GM06990 (cell line): ENCODE measurements around the gene TMEM135.
"Not testable (repeated sequence)": the region's sequence is repeated elsewhere in the genome, so short reads cannot be mapped to it uniquely, and the experiment has no call there.

Experiments
- DNase-seq: peaks from one replicate; pipeline ENCODE4 v3.0.0-alpha.2; 2011; ENCODE audit not compliant: insufficient read length; ENCODE audit errors: extremely low read depth
- H3K27me3 ChIP-seq: replicated peaks from 2 replicates; pipeline ENCODE4 v1.6.0; 2011; ENCODE audit warnings: low read length; ENCODE audit not compliant: control insufficient read depth, insufficient read depth
- H3K36me3 ChIP-seq: 2 replicates; pipeline ENCODE4 v1.5.1; 2011; ENCODE audit warnings: low read length; ENCODE audit not compliant: control insufficient read depth, insufficient read depth
- H3K4me3 ChIP-seq: replicated peaks from 2 replicates; pipeline ENCODE4 v1.5.1; 2011; ENCODE audit warnings: low read depth, mild to moderate bottlenecking, control low read depth, low read length
- TF ChIP-seq, protein P1 (sequence below): IDR thresholded peaks from 2 replicates; pipeline ENCODE4 v1.5.1; 2011; ENCODE audit warnings: low read length, control low read depth, mild to moderate bottlenecking, inconsistent platforms; ENCODE audit not compliant: insufficient read depth, poor library complexity, severe bottlenecking

TMEM135 gene

DNA sequence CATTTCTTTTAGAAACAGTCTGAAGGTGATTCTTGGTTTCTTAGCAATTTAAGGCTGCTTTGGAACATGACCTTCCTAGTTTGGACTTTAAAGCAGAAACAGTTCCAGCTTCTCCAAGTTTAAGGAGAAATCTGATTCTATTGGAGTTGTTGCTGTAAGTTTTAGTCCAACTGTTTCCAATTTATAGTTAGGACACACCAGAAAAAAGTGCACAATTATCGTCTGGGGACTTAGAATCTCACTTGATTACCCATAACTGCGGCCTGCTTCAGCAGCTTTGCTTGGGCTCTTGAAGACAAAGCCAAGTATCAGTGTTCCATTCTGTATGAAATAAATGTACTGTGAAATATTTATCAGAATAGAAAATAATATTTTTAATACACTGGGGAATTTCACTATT is 246.6 kb downstream of the TMEM135 start:
- TF ChIP-seq, protein P1, sequence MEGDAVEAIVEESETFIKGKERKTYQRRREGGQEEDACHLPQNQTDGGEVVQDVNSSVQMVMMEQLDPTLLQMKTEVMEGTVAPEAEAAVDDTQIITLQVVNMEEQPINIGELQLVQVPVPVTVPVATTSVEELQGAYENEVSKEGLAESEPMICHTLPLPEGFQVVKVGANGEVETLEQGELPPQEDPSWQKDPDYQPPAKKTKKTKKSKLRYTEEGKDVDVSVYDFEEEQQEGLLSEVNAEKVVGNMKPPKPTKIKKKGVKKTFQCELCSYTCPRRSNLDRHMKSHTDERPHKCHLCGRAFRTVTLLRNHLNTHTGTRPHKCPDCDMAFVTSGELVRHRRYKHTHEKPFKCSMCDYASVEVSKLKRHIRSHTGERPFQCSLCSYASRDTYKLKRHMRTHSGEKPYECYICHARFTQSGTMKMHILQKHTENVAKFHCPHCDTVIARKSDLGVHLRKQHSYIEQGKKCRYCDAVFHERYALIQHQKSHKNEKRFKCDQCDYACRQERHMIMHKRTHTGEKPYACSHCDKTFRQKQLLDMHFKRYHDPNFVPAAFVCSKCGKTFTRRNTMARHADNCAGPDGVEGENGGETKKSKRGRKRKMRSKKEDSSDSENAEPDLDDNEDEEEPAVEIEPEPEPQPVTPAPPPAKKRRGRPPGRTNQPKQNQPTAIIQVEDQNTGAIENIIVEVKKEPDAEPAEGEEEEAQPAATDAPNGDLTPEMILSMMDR = no peak
- no peaks in the 10 kb centered on the region for H3K27me3 ChIP-seq
- no peak overlapping the region for H3K4me3 ChIP-seq

GRCh38 chr11:87285674-87286073 is 247.9 kb downstream of the TMEM135 start:
- H3K4me3 ChIP-seq, H3K36me3 ChIP-seq, DNase-seq, H3K27me3 ChIP-seq: not testable (repeated sequence)

More for the DNA sequence above, 246.6 kb downstream of the TMEM135 start:
- H3K36me3 ChIP-seq = no peaks in the 10 kb centered on the region
- DNase-seq = no peak

GRCh38 chr11:87286338-87286737 is 248.6 kb downstream of the TMEM135 start:
- no peak for DNase-seq
- TF ChIP-seq, protein P1 = no peak
- Histone ChIP-seq H3K4me3 (no peak overlapping the region), H3K36me3 (no peaks in the 10 kb centered on the region), H3K27me3 (no peaks in the 10 kb centered on the region)

DNA sequence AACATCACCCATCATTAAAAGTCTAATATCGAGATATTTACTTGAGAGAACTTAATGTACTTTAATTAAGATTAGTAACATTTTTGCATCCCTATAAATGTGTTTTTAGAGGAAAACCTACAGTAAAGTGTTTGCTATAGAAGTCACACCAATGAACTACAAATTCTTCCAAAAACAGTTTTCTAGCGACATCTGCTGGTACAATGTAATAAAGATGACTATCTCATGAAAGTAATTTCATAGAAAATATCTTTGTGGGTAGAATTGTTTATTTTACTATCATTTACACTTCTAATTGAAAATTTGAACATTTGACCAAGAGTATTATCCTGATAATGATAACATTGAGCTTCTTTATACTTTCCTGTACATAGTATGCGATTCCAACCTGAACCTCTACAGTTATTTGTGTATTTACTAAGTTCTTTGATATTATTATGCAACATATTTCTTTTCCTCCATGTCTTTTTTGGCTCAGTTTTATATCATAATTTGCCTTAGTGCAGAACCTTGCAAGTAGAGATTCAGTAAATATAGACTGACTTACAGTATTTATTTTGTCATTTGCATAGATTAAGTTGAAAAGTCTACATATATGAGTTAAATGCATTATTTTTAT is 252.7 kb downstream of the TMEM135 start:
- Histone ChIP-seq H3K4me3 (no peak overlapping the region), H3K27me3 (no peaks in the 10 kb centered on the region), H3K36me3 (no peaks in the 10 kb centered on the region)
- no peak for DNase-seq
- TF ChIP-seq, protein P1 = peak; percentile 47

DNA sequence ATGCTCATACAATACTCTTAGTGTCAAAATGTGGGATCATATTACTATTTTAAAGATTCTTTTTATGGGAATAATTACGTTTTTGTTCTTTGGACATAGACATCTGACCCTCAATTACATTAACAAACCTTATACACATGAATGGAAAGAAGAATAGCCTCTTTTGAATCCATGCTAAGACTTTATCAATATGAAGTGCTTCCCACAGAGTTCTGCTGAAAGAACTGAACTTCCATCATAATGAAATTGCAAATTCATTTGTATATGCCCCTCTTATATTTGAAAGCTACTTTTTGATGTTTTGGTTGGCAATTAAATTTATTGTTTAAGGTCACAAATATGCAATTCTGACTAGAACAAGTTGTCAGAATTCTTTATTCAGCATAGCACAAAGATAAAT is 254.9 kb downstream of the TMEM135 start:
- Histone ChIP-seq H3K4me3 (no peak overlapping the region), H3K36me3 (no peaks in the 10 kb centered on the region), H3K27me3 (no peaks in the 10 kb centered on the region)
- TF ChIP-seq, protein P1 = no peak
- no peak for DNase-seq

DNA sequence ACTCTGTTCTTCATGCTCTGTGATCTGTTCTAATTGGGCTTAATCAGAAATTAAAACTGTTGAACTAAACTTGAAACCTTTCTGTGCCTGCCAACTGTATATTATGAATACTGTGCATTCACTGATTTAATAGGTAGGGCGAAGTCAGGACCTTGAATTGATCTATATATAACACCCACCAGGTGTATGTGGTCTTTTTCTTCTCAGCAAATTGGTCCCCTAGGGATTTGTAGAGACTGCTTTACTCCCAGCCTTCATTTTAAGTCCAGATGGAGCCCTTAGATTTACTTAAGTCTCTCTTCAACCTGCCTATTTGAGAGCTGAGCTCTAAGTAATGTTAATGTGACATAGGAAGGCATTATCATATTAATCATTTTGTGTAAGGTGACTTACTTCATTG is 257.5 kb downstream of the TMEM135 start:
- TF ChIP-seq, protein P1 = no peak
- Histone ChIP-seq H3K27me3 (no peaks in the 10 kb centered on the region), H3K4me3 (no peak overlapping the region), H3K36me3 (no peaks in the 10 kb centered on the region)
- peak; percentile 22 for DNase-seq
